Embryonic facial prominence (tissue), 1 donor: ENCODE measurements around the gene EIF1.
"Not testable (repeated sequence)": the region's sequence is repeated elsewhere in the genome, so short reads cannot be mapped to it uniquely, and the experiment has no call there.

Experiments
- DNase-seq: peaks from one replicate; pipeline ENCODE4 v3.0.0-alpha.2; 2016; ENCODE audit errors: extremely low spot score

The EIF1 gene

DNA sequence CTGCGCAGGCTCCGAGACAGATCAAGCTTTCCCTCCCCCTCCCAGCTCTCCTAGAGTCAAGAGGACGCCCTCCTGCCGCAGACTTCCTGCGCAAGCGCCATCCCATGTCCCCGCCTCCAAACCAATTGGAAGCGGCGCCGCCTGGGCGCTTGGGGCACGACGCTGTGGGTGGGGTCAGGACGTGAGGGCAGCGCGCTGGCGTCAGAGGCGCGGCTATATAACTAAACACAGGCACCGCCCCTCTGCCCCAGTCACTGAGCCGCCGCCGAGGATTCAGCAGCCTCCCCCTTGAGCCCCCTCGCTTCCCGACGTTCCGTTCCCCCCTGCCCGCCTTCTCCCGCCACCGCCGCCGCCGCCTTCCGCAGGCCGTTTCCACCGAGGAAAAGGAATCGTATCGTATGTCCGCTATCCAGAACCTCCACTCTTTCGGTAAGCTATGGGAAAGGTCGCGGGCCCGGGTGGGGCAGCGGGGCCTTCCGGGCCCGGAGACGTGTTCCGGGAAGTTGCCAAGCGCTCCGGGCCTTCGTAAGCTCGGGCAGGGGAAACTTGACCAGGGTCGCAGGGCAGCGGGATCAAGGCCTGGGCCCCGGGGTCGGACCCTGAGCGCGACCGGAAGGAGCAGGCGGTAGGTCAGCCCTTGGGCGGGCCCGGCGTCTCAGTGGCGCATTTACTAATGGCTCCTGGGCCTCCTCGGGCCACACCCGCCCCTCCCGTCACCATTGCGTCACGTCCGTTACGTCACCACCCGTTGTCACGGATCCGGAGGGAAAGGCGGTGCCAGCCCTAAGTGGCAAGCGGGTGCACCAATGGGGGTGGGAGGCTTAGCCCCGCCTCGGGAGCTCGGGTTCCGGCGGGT, at the start of gene EIF1:
TSS of gene EIF1 (plus strand) at position 245 of the 856 bp plus-strand sequence. CDS start at position 399, 154 bp downstream.
- peak; percentile 98 for DNase-seq

DNA sequence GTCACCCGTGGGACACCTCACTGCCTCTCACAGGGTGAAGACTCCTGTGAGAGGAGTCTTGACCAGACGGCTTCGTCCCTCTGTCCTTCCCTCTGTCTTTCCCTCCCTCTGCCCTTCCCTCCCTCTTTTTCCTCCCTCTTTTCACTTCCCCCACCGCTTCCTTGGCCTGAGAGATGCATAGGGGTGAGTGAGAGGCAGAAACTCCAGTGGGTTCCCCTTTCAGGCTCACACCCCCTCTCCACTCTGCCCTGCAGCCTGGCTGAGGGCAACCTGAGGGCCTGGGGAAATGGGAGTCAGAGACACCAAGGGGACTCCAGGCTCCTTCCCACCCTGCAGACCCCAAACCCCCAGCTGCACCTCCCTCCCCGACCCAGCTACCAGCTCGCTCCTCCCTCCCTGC, 49.7 kb upstream of the EIF1 start:
- DNase-seq = no peak

DNA sequence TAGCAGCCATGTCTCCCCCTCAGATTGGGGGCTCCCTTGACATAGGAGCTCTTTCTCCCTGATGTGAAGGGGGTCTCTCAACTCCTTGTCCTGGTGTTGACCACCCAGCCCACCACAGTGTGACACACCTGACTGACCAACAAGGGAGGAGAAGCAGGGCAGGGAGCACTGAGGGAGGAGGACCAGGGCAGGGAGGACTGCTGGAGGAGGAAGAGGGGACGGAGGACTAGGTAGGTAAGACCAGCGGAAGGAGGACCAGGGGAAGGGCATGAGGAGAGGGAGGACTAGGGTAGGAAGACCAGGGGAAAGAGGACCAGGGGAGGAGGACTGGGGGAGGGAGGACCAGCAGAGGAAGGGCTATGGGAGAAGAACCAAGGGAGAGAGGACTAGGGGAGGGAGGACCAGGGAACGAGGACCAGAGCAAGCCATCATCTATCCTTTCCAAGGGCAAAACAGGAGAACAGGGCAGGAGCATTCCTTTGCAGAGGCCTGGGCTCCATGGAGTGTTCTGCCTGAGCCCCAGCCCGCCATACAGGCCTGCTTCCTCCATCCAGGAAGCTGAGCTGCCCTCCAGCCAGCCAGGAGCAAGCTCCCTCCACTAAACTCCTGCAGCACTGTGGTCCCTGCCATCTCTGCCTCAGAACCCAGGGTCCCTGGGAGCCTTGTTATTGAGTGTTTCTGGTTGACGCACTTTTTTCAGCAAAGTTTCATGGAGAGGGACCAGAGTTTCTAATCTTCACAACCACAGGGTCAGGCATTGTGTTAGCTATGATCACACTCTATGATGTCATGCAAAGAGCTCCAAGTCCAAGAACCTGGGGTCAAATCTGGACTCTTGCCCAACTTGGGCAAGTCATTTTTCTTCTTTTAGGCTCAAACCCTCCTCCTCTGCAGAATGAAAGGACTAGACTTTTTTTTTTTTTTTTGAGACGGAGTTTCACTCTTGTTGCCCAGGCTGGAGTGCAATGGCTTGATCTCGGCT, 48.9 kb upstream of the EIF1 start:
- no peak for DNase-seq

DNA sequence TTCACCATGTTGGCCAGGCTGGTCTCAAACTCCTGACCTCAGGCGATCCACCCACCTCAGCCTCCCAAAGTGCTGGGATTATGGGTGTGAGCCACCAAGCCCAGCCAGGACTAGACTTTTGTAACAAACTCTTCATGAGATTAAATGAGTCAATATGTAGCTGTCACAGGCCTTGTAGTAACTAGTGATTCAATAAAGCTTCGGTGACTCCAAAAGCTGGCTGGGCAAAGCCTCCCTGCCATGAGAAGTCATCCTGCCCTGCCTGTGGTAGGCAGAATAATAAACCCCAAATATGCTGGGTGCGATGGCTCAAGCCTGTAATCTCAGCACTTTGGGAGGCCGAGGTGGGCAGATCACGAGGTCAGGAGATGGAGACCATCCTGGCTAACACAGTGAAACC, 48.1 kb upstream of the EIF1 start:
- DNase-seq = not testable (repeated sequence)

- DNase-seq = no peak
Measured at GRCh38 chr17:41642252-41643156, 46.2 kb upstream of the EIF1 start.

DNA sequence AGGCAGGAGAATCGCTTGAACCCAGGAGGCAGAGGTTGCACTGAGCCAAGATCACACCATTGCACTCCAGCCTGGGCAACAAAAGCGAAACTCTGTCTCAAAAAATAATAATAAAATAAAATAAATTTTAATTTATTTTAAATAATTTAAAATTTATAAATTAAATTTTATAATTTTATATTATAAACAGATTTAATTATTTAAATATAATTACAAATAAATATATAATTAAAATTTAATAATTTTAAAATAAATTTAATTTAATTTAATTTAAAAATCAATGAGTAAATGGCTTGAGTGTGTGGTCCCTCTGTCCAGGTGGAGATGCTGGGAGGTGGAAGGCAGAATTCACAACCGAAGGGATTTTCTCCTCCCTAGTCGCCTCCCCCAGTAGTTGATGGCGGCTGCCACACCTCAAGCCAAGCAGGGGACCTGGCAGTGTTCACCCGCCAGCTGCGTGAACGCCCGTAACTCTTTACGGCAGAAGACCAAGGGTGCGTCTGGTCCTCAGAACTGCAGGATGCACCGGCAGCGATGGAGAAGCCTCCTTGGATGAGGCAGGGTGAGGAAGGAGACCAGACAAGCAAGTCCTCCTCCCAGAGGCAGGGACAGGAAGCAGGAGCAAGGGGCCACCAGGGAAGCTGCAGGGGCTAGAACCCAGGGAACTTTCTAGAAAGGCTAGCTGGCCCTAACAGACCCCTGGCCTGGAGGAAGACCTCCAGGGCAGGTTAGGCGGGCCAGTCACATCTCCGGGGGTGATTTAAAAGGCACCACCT, 41.5 kb upstream of the EIF1 start:
- DNase-seq = no peak

- no peak for DNase-seq
Measured at GRCh38 chr17:41647940-41648410, 40.7 kb upstream of the EIF1 start.

GRCh38 chr17:41648411-41649195, 40.1 kb upstream of the EIF1 start:
- no peak for DNase-seq

DNA sequence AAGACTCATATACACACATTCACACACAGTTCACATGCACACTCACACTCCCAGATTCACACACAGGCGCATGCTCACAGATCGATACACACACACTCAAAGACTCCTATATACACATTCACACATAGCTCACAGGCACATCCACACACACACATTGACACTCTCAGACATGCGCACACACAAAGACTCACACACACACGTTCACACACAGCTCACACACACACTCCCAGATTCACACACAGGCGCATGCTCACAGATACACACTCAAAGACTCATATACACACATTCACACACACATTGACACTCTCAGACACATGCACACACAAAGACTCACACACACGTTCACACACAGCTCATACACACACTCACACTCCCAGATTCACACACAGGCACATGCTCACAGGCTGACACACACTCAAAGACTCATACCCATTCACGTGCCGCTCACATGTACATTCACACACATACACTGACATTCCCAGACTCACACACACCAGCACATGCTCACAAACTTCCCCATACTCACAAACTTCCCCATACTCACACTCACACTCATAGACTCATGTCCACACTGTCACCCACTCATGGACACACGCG, 38.7 kb upstream of the EIF1 start:
- no peak for DNase-seq

DNA sequence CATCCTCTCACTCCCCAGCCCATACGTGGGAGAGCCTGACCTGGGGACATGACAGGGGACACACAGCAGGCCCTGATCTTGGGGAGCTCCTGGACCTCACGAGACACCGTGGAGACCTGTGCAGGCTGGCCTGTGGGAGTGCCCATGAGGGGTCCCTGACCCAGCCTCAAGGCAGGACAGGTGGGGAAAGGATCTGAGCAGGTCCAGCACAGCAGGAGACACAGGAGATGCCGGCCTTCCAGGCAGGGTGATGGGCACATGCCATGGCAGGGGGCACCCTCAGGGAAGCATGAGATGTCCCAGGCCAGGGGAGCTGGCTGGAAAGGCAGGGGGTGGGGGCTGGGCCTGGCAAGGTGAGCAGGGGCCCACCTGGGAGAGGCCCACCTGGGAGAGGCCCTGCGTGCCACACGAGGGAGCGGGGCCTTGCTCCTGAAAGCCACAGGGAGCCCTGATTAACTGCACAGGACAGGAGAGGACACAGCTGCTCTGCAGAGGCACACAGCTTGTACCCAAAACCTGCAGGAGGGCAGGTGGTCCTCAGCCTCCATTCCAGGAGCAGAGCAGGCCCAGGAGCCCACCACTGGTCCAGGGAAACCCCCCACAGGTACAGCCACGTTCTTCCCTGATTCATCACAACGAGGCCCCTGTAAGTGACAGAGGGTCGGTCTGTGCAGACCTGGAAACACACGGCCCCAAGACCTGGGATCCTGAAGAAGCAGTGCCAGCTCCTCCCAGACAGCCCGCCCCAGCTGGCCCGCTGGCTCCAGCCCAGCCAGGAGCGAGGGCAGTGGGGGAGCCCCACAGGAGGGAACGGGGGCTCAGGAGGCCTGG, 37.7 kb upstream of the EIF1 start:
- no peak for DNase-seq

DNA sequence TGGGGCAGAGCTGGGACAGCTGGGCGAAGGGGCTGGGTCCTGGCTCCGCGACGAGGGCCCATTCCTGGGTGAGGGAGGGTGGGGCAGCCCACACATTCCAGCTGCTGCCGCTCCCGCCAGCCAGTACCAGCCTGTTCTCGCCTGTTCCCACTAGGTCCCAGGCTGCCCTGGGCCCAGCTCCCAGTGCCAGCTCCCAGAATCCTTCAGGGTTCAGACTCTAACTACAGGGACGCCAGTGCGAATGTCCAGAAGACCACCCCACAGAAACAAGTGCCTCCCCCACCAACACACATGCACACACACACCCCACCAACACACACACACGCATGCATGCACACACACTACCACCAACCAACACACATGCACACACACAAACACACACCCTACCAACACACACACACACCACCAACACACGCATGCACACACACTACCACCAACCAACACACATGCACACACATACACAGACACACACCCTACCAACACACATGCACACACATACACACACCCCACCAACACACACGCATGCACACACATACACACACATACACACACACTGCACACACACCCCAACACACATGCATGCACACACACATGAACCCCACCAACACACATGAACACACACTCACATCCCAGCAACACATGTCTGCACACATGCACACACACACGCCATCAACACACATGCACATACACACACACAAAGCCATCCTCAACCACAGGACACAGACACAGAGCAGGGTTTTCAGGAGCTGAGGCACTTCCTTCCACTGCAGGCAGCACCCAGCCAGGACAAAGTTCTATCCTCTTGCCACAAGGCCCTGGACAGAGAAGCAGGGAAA, 36.8 kb upstream of the EIF1 start:
- no peak for DNase-seq

DNA sequence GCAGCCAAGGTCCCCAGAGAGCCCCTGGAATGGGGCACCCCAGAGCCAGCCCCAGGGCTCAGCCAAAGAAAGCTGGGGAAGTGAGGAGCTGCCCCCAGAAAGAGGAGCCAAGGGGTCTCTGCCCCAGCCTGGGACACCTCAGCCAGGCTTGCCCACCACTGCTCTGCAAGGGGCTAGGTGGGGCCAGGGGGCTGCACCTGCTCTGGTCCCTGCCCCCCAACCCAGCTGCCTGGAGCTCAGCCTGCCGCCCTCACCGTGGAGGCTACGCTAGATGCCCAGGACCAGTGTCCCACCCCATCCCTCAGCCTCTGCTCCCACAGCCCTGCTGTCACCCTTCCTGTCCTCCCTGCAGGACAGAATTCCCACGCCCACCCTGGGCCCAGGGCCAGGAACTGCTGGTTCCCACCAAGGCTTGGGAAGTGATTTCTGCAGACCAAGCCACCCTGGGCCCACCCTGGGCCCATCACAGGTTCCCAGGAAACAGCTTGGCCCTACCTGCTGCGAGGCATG, 36.2 kb upstream of the EIF1 start:
- no peak for DNase-seq

GRCh38 chr17:41653421-41653820, 35.3 kb upstream of the EIF1 start:
- DNase-seq = no peak

DNA sequence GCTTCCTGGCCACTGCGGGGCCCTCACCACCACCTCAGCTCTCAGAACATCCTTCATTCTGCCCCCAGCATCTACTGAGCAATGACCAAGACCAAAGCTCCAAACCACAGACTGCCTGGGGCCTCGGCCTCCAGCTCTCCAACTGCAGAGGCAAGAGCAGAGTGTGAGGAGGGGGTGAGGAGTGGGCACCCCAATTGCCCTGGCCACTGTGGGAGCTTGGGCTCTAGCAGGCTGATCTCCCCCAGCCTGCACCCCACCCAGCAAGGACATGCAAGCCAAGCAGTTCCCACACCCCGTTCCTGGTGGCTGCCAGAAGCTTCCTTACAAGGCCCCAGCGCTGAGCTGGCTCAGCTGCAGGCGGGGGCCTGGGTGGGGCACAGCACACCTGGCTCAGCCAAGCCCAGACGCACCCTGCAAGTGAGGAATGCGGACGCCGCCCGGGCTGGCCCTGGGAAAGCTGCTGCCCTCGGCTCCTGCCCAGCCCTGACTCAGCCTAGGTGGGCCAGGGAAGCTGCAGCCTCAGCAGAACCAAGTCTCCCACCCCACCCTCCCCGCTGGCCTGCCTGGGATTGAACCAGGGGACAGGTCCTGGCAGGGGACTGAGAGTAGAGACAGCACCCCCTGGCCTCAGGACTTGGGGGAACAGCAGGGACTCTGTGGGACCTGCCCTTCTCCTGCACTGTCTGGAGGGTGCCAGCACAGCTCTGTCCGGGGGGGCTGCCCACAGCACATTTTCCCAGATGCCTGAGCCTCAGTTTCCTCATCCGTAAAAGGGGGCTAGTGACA, 34.6 kb upstream of the EIF1 start:
- DNase-seq = peak; percentile 53

DNA sequence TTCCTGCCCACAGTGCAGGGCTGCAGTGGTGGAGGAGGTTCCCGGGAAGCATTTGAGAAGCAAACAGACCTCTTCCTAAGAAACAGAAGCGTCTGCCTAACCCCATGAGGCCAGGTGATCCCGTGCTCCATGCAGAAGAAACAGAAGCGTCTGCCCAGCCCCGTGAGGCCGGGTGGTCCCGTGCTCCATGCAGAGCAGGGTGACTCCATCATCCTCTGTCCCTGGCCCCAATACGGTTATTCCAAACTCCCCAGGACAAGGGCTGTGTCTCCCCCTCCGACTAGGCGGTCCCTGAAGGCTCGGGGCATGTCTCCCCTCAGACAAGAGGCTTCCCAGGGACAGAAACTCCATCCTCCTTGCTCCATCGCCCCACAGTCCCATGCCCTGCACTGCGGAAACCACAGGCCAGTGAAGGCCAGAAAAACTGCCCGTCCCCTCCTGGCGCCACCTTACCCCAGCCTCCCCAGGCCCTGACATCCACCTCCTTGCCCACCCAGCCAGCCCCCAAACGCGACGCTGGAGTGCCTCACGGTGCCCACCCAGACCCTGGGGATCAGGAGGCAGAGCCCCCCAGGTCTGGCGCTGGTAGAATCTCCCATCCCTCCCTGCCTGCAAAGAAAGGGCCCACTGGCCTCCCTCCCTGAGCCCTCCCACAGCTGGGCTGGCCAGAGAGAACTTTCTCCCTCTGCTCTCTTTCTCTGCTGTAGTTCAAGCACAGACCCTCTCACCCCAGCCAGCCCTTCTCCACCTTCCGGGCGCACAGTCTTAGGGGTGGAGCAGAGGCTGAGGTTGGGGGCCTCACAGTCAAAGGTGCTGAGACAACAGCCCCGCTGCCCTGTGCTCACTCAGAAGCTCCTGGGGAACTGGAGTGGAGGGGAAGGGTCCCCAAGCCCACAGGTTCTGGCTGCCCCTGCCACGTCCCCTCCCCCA, 33.7 kb upstream of the EIF1 start:
- DNase-seq = no peak
